Mononuclear cell (primary cell): Measurements from ENCODE around the gene SH2D1B. TPM values are rescaled to one million over a fixed set of nuclear protein-coding genes. Genes with fewer than 3 reads are reported as not detected.

Source experiments
- H3K27me3 ChIP-seq: 2 replicates; pipeline ENCODE4 v1.6.0; 2011; ENCODE audit warnings: low read length, control low read depth; ENCODE audit not compliant: insufficient read depth
- H3K4me1 ChIP-seq: 2 replicates; pipeline ENCODE4 v1.5.1; 2011; ENCODE audit warnings: mild to moderate bottlenecking, low read length, control low read depth; ENCODE audit not compliant: insufficient read depth
- H3K4me3 ChIP-seq: 2 replicates; pipeline ENCODE4 v1.5.1; 2011; ENCODE audit warnings: mild to moderate bottlenecking, low read length, moderate library complexity
- H3K9me3 ChIP-seq: 2 replicates; pipeline ENCODE4 v1.5.1; 2011; ENCODE audit warnings: low read depth, mild to moderate bottlenecking, control low read depth, low read length
- total RNA-seq: library from RNA; depleted of rRNA; stranded (reverse); fragments of >200 nt; gene quantifications from one replicate; pipeline ENCODE4 v1.2.3, GENCODE V29; 2012

SH2D1B gene
- total RNA-seq, 1 donor: 14.0 TPM

GRCh38 chr1:162416215-162416614 is 4.3 kb upstream of the SH2D1B start:
- Histone ChIP-seq H3K4me3 (no peak overlapping the region), H3K9me3 (no peaks in the 10 kb centered on the region), H3K27me3 (no peaks in the 10 kb centered on the region), H3K4me1 (peaks cover 21% of the 10 kb centered on the region)

- no peaks in the 10 kb centered on the region for H3K9me3 ChIP-seq
- peaks cover 12% of the 10 kb centered on the region for H3K4me1 ChIP-seq
- no peak overlapping the region for H3K4me3 ChIP-seq
- H3K27me3 ChIP-seq: no peaks in the 10 kb centered on the region
Measured at GRCh38 chr1:162407539-162407938, 4.4 kb downstream of the SH2D1B start.

GRCh38 chr1:162406811-162407210 is 5.1 kb downstream of the SH2D1B start:
- H3K27me3 ChIP-seq: no peaks in the 10 kb centered on the region
- peaks cover 5% of the 10 kb centered on the region for H3K4me1 ChIP-seq
- H3K9me3 ChIP-seq: no peaks in the 10 kb centered on the region
- no peak overlapping the region for H3K4me3 ChIP-seq

- no peak overlapping the region for H3K4me3 ChIP-seq
- H3K27me3 ChIP-seq: no peaks in the 10 kb centered on the region
- H3K4me1 ChIP-seq: no peaks in the 10 kb centered on the region
- no peaks in the 10 kb centered on the region for H3K9me3 ChIP-seq
Measured at GRCh38 chr1:162405800-162406199, 6.1 kb downstream of the SH2D1B start.

GRCh38 chr1:162404550-162405160 is 7.3 kb downstream of the SH2D1B start:
- Histone ChIP-seq H3K4me1 (no peaks in the 10 kb centered on the region), H3K4me3 (no peak overlapping the region), H3K9me3 (no peaks in the 10 kb centered on the region), H3K27me3 (no peaks in the 10 kb centered on the region)

- H3K4me3 ChIP-seq: no peak overlapping the region
- H3K27me3 ChIP-seq: peaks cover 10% of the 10 kb centered on the region
- H3K4me1 ChIP-seq: no peaks in the 10 kb centered on the region
Measured at GRCh38 chr1:162400790-162401355, 11.1 kb downstream of the SH2D1B start.

GRCh38 chr1:162398999-162399580 is 12.8 kb downstream of the SH2D1B start:
- Histone ChIP-seq H3K4me1 (no peaks in the 10 kb centered on the region), H3K27me3 (peaks cover 10% of the 10 kb centered on the region), H3K4me3 (no peak overlapping the region), H3K9me3 (no peaks in the 10 kb centered on the region)

More at GRCh38 chr1:162400790-162401355, 11.1 kb downstream of the SH2D1B start:
- H3K9me3 ChIP-seq: no peaks in the 10 kb centered on the region

- H3K9me3 ChIP-seq: no peaks in the 10 kb centered on the region
- no peak overlapping the region for H3K4me3 ChIP-seq
- no peaks in the 10 kb centered on the region for H3K4me1 ChIP-seq
- H3K27me3 ChIP-seq: peaks cover 10% of the 10 kb centered on the region
Measured at GRCh38 chr1:162397943-162398560, 13.9 kb downstream of the SH2D1B start.

GRCh38 chr1:162397039-162397448 is 14.9 kb downstream of the SH2D1B start:
- Histone ChIP-seq H3K9me3 (no peaks in the 10 kb centered on the region), H3K27me3 (peaks cover 10% of the 10 kb centered on the region), H3K4me3 (no peak overlapping the region), H3K4me1 (no peaks in the 10 kb centered on the region)

GRCh38 chr1:162396201-162396906 is 15.6 kb downstream of the SH2D1B start:
- H3K4me1 ChIP-seq: peaks cover 4% of the 10 kb centered on the region
- no peaks in the 10 kb centered on the region for H3K9me3 ChIP-seq
- peaks cover 10% of the 10 kb centered on the region for H3K27me3 ChIP-seq
- no peak overlapping the region for H3K4me3 ChIP-seq

- peaks cover 12% of the 10 kb centered on the region for H3K4me1 ChIP-seq
- H3K27me3 ChIP-seq: no peaks in the 10 kb centered on the region
- H3K4me3 ChIP-seq: no peak overlapping the region
- no peaks in the 10 kb centered on the region for H3K9me3 ChIP-seq
Measured at GRCh38 chr1:162391790-162392563, 20.0 kb downstream of the SH2D1B start.

GRCh38 chr1:162390396-162391185 is 21.3 kb downstream of the SH2D1B start:
- Histone ChIP-seq H3K27me3 (no peaks in the 10 kb centered on the region), H3K9me3 (no peaks in the 10 kb centered on the region), H3K4me1 (peaks cover 12% of the 10 kb centered on the region), H3K4me3 (no peak overlapping the region)

- Histone ChIP-seq H3K4me1 (peaks cover 12% of the 10 kb centered on the region), H3K27me3 (no peaks in the 10 kb centered on the region), H3K9me3 (no peaks in the 10 kb centered on the region), H3K4me3 (no peak overlapping the region)
Measured at GRCh38 chr1:162389971-162390370, 22.0 kb downstream of the SH2D1B start.
